ENCODE measurements around the gene EGFR. TPM values are rescaled to one million over a fixed set of nuclear protein-coding genes. Genes with fewer than 3 reads are reported as not detected.

EGFR gene
- total RNA-seq, 1 experiment from 2014 or later: 3.1 TPM

GRCh38 chr7:55099821-55100543, 81.2 kb downstream of the EGFR start:
- no peak for DNase-seq
- H3K27me3 ChIP-seq (ENCODE audit: control insufficient read depth, insufficient read depth, low read length): no peaks in the 10 kb centered on the region

GRCh38 chr7:55100544-55101327, 81.9 kb downstream of the EGFR start:
- no peak overlapping the region for H3K4me3 ChIP-seq (ENCODE audit: insufficient read depth, low read depth, low read length)
- no peaks in the 10 kb centered on the region for H3K27me3 ChIP-seq (ENCODE audit: control insufficient read depth, insufficient read depth, low read length)
- DNase-seq: no peak
- no peaks in the 10 kb centered on the region for H3K36me3 ChIP-seq (replicated peaks; ENCODE audit: control insufficient read depth, insufficient read depth, low read length)

More at GRCh38 chr7:55099821-55100543, 81.2 kb downstream of the EGFR start:
- H3K36me3 ChIP-seq (replicated peaks; ENCODE audit: control insufficient read depth, insufficient read depth, low read length): no peaks in the 10 kb centered on the region
- no peak overlapping the region for H3K4me3 ChIP-seq (ENCODE audit: insufficient read depth, low read depth, low read length)

- no peak for DNase-seq
- Histone ChIP-seq H3K4me3 (ENCODE audit: insufficient read depth, low read depth, low read length) (no peak overlapping the region), H3K36me3 (replicated peaks; ENCODE audit: control insufficient read depth, insufficient read depth, low read length) (no peaks in the 10 kb centered on the region), H3K27me3 (ENCODE audit: control insufficient read depth, insufficient read depth, low read length) (no peaks in the 10 kb centered on the region)
These were observed 82.5 kb downstream of the EGFR start for GRCh38 chr7:55101359-55101758.

- Histone ChIP-seq H3K4me3 (ENCODE audit: insufficient read depth, low read depth, low read length) (no peak overlapping the region), H3K27me3 (ENCODE audit: control insufficient read depth, insufficient read depth, low read length) (no peaks in the 10 kb centered on the region), H3K36me3 (replicated peaks; ENCODE audit: control insufficient read depth, insufficient read depth, low read length) (no peaks in the 10 kb centered on the region)
- DNase-seq: no peak
These were observed 85.3 kb downstream of the EGFR start for GRCh38 chr7:55104123-55104522.

- Histone ChIP-seq H3K27me3 (ENCODE audit: control insufficient read depth, insufficient read depth, low read length) (no peaks in the 10 kb centered on the region), H3K36me3 (replicated peaks; ENCODE audit: control insufficient read depth, insufficient read depth, low read length) (no peaks in the 10 kb centered on the region), H3K4me3 (ENCODE audit: insufficient read depth, low read depth, low read length) (no peak overlapping the region)
- no peak for DNase-seq
These were observed 86.1 kb downstream of the EGFR start for GRCh38 chr7:55104712-55105433.

GRCh38 chr7:55105952-55106351, 87.1 kb downstream of the EGFR start:
- Histone ChIP-seq H3K36me3 (replicated peaks; ENCODE audit: control insufficient read depth, insufficient read depth, low read length) (no peaks in the 10 kb centered on the region), H3K4me3 (ENCODE audit: insufficient read depth, low read depth, low read length) (no peak overlapping the region), H3K27me3 (ENCODE audit: control insufficient read depth, insufficient read depth, low read length) (no peaks in the 10 kb centered on the region)
- DNase-seq: no peak

- DNase-seq: no peak
- Histone ChIP-seq H3K36me3 (replicated peaks; ENCODE audit: control insufficient read depth, insufficient read depth, low read length) (no peaks in the 10 kb centered on the region), H3K27me3 (ENCODE audit: control insufficient read depth, insufficient read depth, low read length) (no peaks in the 10 kb centered on the region), H3K4me3 (ENCODE audit: insufficient read depth, low read depth, low read length) (no peak overlapping the region)
These were observed 89.1 kb downstream of the EGFR start for GRCh38 chr7:55107946-55108345.

GRCh38 chr7:55108401-55108800, 89.6 kb downstream of the EGFR start:
- DNase-seq: no peak
- no peaks in the 10 kb centered on the region for H3K27me3 ChIP-seq (ENCODE audit: control insufficient read depth, insufficient read depth, low read length)
- H3K4me3 ChIP-seq (ENCODE audit: insufficient read depth, low read depth, low read length): no peak overlapping the region
- H3K36me3 ChIP-seq (replicated peaks; ENCODE audit: control insufficient read depth, insufficient read depth, low read length): no peaks in the 10 kb centered on the region

GRCh38 chr7:55108818-55109217, 90.0 kb downstream of the EGFR start:
- no peak for DNase-seq
- H3K36me3 ChIP-seq (replicated peaks; ENCODE audit: control insufficient read depth, insufficient read depth, low read length): no peaks in the 10 kb centered on the region
- H3K4me3 ChIP-seq (ENCODE audit: insufficient read depth, low read depth, low read length): no peak overlapping the region
- no peaks in the 10 kb centered on the region for H3K27me3 ChIP-seq (ENCODE audit: control insufficient read depth, insufficient read depth, low read length)

- DNase-seq: no peak
- no peaks in the 10 kb centered on the region for H3K36me3 ChIP-seq (replicated peaks; ENCODE audit: control insufficient read depth, insufficient read depth, low read length)
- no peaks in the 10 kb centered on the region for H3K27me3 ChIP-seq (ENCODE audit: control insufficient read depth, insufficient read depth, low read length)
- H3K4me3 ChIP-seq (ENCODE audit: insufficient read depth, low read depth, low read length): no peak overlapping the region
These were observed 90.8 kb downstream of the EGFR start for GRCh38 chr7:55109404-55110167.

GRCh38 chr7:55110282-55110992, 91.6 kb downstream of the EGFR start:
- DNase-seq: no peak
- H3K4me3 ChIP-seq (ENCODE audit: insufficient read depth, low read depth, low read length): no peak overlapping the region
- H3K27me3 ChIP-seq (ENCODE audit: control insufficient read depth, insufficient read depth, low read length): no peaks in the 10 kb centered on the region
- no peaks in the 10 kb centered on the region for H3K36me3 ChIP-seq (replicated peaks; ENCODE audit: control insufficient read depth, insufficient read depth, low read length)

- Histone ChIP-seq H3K27me3 (ENCODE audit: control insufficient read depth, insufficient read depth, low read length) (no peaks in the 10 kb centered on the region), H3K36me3 (replicated peaks; ENCODE audit: control insufficient read depth, insufficient read depth, low read length) (no peaks in the 10 kb centered on the region), H3K4me3 (ENCODE audit: insufficient read depth, low read depth, low read length) (no peak overlapping the region)
- DNase-seq: no peak
These were observed 92.2 kb downstream of the EGFR start for GRCh38 chr7:55110993-55111361.

GRCh38 chr7:55112056-55112455, 93.2 kb downstream of the EGFR start:
- no peak for DNase-seq
- no peak overlapping the region for H3K4me3 ChIP-seq (ENCODE audit: insufficient read depth, low read depth, low read length)
- H3K27me3 ChIP-seq (ENCODE audit: control insufficient read depth, insufficient read depth, low read length): no peaks in the 10 kb centered on the region
- H3K36me3 ChIP-seq (replicated peaks; ENCODE audit: control insufficient read depth, insufficient read depth, low read length): no peaks in the 10 kb centered on the region
